Endothelial cell of umbilical vein (primary cell): ENCODE results near the gene TEKT5. TPM values are rescaled to one million over a fixed set of nuclear protein-coding genes. Genes with fewer than 3 reads are reported as not detected.

Experiments
- BruUV-seq: library from RNA; stranded (reverse); fragments of 400-500 nt; replicated peaks from 2 replicates; lab custom pipeline; 2021; lab: Mats Ljungman, UMichigan
- CTCF ChIA-PET: fragments of 300-600, 350-600 bp; sonication (Branson Sonifier 250); formaldehyde crosslinking; loops from one replicate; lab custom pipeline; 2021; ENCODE audit warnings: antibody characterized with exemption, inconsistent platforms; lab: Charles Lee
- POLR2A ChIA-PET: fragments of 300-600, 350-600 bp; sonication (Branson Sonifier 250); formaldehyde crosslinking; loops from one replicate; lab custom pipeline; 2021; ENCODE audit warnings: antibody characterized with exemption, inconsistent platforms; lab: Charles Lee
- DNase-seq: peaks from one replicate; pipeline ENCODE4 v3.0.0-alpha.2; 2011; ENCODE audit warnings: low read depth, low spot score
- FAIRE-seq: peaks from 2 replicates; lab custom pipeline; 2011; peaks lifted over from hg19 to GRCh38; lab: Jason Lieb, UNC
- H2AFZ ChIP-seq: 2 replicates; pipeline ENCODE4 v1.6.0; 2012; ENCODE audit warnings: low read depth, low read length, control low read depth, inconsistent platforms
- H3K27ac ChIP-seq: 2 replicates; pipeline ENCODE4 v1.5.1; 2011; ENCODE audit warnings: low read depth, mild to moderate bottlenecking, control low read depth, low read length, moderate library complexity; ENCODE audit not compliant: insufficient read depth
- H3K27me3 ChIP-seq, 2 experiments: 2 replicates each; pipeline versions ENCODE4 v1.6.0 to v1.6.1; 2011; ENCODE audit warnings: low read length in 2 of 2, mixed read lengths in 1 of 2; ENCODE audit not compliant: control insufficient read depth in 2 of 2, insufficient read depth in 2 of 2
- H3K36me3 ChIP-seq, 2 experiments: 2 replicates in 1 of 2; 3 replicates in 1 of 2; pipeline ENCODE4 v1.5.1; 2011; ENCODE audit warnings: low read length in 2 of 2, mild to moderate bottlenecking in 1 of 2, moderate library complexity in 1 of 2; ENCODE audit not compliant: control insufficient read depth in 2 of 2, insufficient read depth in 2 of 2; ENCODE audit errors: extremely low read depth in 1 of 2
- H3K4me1 ChIP-seq: 3 replicates; pipeline ENCODE4 v1.5.1; 2011; ENCODE audit warnings: mild to moderate bottlenecking, low read length; ENCODE audit not compliant: control insufficient read depth, insufficient read depth; ENCODE audit errors: extremely low read depth
- H3K4me2 ChIP-seq: 2 replicates; pipeline ENCODE4 v1.6.1; 2011; ENCODE audit warnings: low read length, control low read depth, mixed read lengths; ENCODE audit not compliant: insufficient read depth
- H3K4me3 ChIP-seq, 3 experiments: fragments of 200-600 bp in 1 of 3; sonication (generic), shearing (Covaris generic) in 1 of 3; replicated peaks in 1 of 3; 2 replicates each; pipeline ENCODE4 v1.5.1; 2011 to 2016; ENCODE audit warnings: control low read depth in 3 of 3, low read length in 3 of 3, mild to moderate bottlenecking in 2 of 3, inconsistent platforms in 1 of 3, low read depth in 1 of 3, moderate library complexity in 1 of 3; ENCODE audit not compliant: insufficient read depth in 1 of 3
- H3K79me2 ChIP-seq: 2 replicates; pipeline ENCODE4 v1.6.0; 2012; ENCODE audit warnings: low read length, inconsistent platforms; ENCODE audit not compliant: control insufficient read depth, insufficient read depth
- H3K9ac ChIP-seq: replicated peaks from 2 replicates; pipeline ENCODE3; 2011; ENCODE audit warnings: low read length, control low read depth; ENCODE audit not compliant: insufficient read depth; ENCODE audit errors: extremely low read depth
- H3K9me1 ChIP-seq: replicated peaks from 3 replicates; pipeline ENCODE4 v1.6.0; 2011; ENCODE audit warnings: mild to moderate bottlenecking, low read length; ENCODE audit not compliant: control insufficient read depth, insufficient read depth; ENCODE audit errors: extremely low read depth
- H3K9me3 ChIP-seq: replicated peaks from 2 replicates; pipeline ENCODE4 v1.5.1; 2012; ENCODE audit warnings: low read length, inconsistent platforms; ENCODE audit not compliant: control insufficient read depth, insufficient read depth
- H4K20me1 ChIP-seq: replicated peaks from 2 replicates; pipeline ENCODE3; 2011; ENCODE audit warnings: mild to moderate bottlenecking, low read length; ENCODE audit not compliant: control insufficient read depth, insufficient read depth; ENCODE audit errors: extremely low read depth
- CTCF ChIP-seq, 2 donors: IDR thresholded peaks; 1 replicate in 1 of 2; 2 replicates in 1 of 2; pipeline ENCODE4 v1.5.1; 2011; ENCODE audit warnings: low read length in 2 of 2, mild to moderate bottlenecking in 2 of 2, moderate library complexity in 2 of 2, control low read depth in 1 of 2, inconsistent platforms in 1 of 2, low read depth in 1 of 2; ENCODE audit not compliant: insufficient read depth in 1 of 2; ENCODE audit errors: extremely low read depth in 1 of 2
- EZH2 ChIP-seq: IDR thresholded peaks from 2 replicates; pipeline ENCODE4 v1.6.1; 2012; ENCODE audit warnings: borderline replicate concordance, low read depth, mild to moderate bottlenecking, moderate library complexity, low read length, inconsistent platforms; ENCODE audit not compliant: severe bottlenecking
- FOS ChIP-seq: IDR thresholded peaks from 2 replicates; pipeline ENCODE4 v1.6.1; 2011; ENCODE audit warnings: mild to moderate bottlenecking, low read length, moderate library complexity, borderline replicate concordance; ENCODE audit not compliant: insufficient read depth
- GATA2 ChIP-seq: IDR thresholded peaks from 2 replicates; pipeline ENCODE4 v1.7.0; 2011; ENCODE audit warnings: low read depth, mild to moderate bottlenecking, moderate library complexity, mixed read lengths, low read length; ENCODE audit not compliant: insufficient read length, insufficient read depth
- JUN ChIP-seq: IDR thresholded peaks from 2 replicates; pipeline ENCODE4 v1.6.1; 2011; ENCODE audit warnings: borderline replicate concordance, low read depth; ENCODE audit not compliant: insufficient read length, insufficient read depth
- MAX ChIP-seq: IDR thresholded peaks from 2 replicates; pipeline ENCODE4 v1.6.1; 2011; ENCODE audit not compliant: insufficient read depth, insufficient read length
- MYC ChIP-seq: IDR thresholded peaks from one replicate; pipeline ENCODE4 v1.6.1; 2011; ENCODE audit warnings: mild to moderate bottlenecking, low read depth, low read length
- POLR2A ChIP-seq: IDR thresholded peaks from 2 replicates; pipeline ENCODE4 v1.6.1; 2012; ENCODE audit warnings: low read depth, mild to moderate bottlenecking, control low read depth, low read length
- POLR2AphosphoS5 ChIP-seq: IDR thresholded peaks from 2 replicates; pipeline ENCODE4 v1.6.1; 2012; ENCODE audit warnings: low read depth, mild to moderate bottlenecking, control low read depth, low read length, moderate library complexity; ENCODE audit not compliant: insufficient read depth
- dilution Hi-C: fragments of 300-500 bp; cut with MboI; formaldehyde crosslinking; loops from one replicate; pipeline ENCODE4 v1.15.0; 2019; ENCODE audit warnings: low sequenced_read_pairs; ENCODE audit not compliant: extremely low pct_ligation_motif_present
- intact Hi-C: fragments of 100-400 bp; cut with micrococcal nuclease; formaldehyde crosslinking; loops from one replicate; pipeline ENCODE4 v1.10.0; 2022
- polyA plus RNA-seq, 4 experiments: library from polyadenylated mRNA; depleted of rRNA in 3 of 4; stranded (reverse) in 3 of 4; unstranded in 1 of 4; fragments of >200 nt; gene quantifications; 2 replicates each; pipeline versions ENCODE4 v1.2.1 to v1.2.3, GENCODE V29; 2011 to 2012; ENCODE audit warnings: missing spikeins in 1 of 4
- total RNA-seq: library from RNA; stranded (reverse); gene quantifications from 2 replicates; pipeline ENCODE4 v1.2.3, GENCODE V29; 2021

TEKT5 gene
- total and polyA plus RNA-seq, 2 donors (not counting 3 experiments of a cell fraction or from before 2014, with no cell fraction given) = not detected

- no peaks in the 10 kb centered on the region for H3K79me2 ChIP-seq
- H3K4me1 ChIP-seq = peaks cover 14% of the 10 kb centered on the region
- FAIRE-seq (no peak), DNase-seq (no peak)
- no peak overlapping the region for H3K4me3 ChIP-seq
- ChIA-PET POLR2A (no interaction called here), CTCF (interaction anchor here (1.4 to 5.3 kb wide), 3 partner anchors 178 to 232 kb away, joined by 3 to 29 read pairs (median 12); no protein-coding TSS in a partner anchor)
- H2AFZ ChIP-seq = no peak overlapping the region
- no peak for TF ChIP-seq FOS
- no peak for TF ChIP-seq MAX
- no peak for TF ChIP-seq EZH2
- no peak for TF ChIP-seq MYC
- TF ChIP-seq CTCF (IDR thresholded peaks at IDR 0.05; ENCODE audit: extremely low read depth in 1 of 2, insufficient read depth in 1 of 2, low read depth in 1 of 2, low read length in 2 of 2) = no peak
- TF ChIP-seq POLR2AphosphoS5 = no peak
- no peak for TF ChIP-seq POLR2A
- no peak for TF ChIP-seq JUN
- TF ChIP-seq GATA2 = no peak
- H3K4me2 ChIP-seq = no peak overlapping the region
- no peaks in the 10 kb centered on the region for H3K36me3 ChIP-seq
- H3K9ac ChIP-seq = no peak overlapping the region
- dilution Hi-C loops = no loop called here
- H3K27ac ChIP-seq = no peak overlapping the region
- intact Hi-C loops = loop anchor here (5.0 kb wide), 2 partner anchors 86 to 354 kb away; partner anchors contain the start of gene ATF7IP2
- no peaks in the 10 kb centered on the region for H3K9me1 ChIP-seq
- H3K27me3 ChIP-seq = no peaks in the 10 kb centered on the region
- BruUV-seq = no TSS peak
- H3K9me3 ChIP-seq = no peaks in the 10 kb centered on the region
- no peaks in the 10 kb centered on the region for H4K20me1 ChIP-seq
These were observed 46.1 kb upstream of the TEKT5 start for GRCh38 chr16:10740845-10741208.
